Retinal pigment epithelial cell (primary cell): ENCODE results near the gene APCDD1L.
A peak's percentile ranks its signal among the peaks of the same experiment; 100 is the strongest.

ENCODE experiments used
- DNase-seq: peaks from one replicate; pipeline ENCODE4 v3.0.0-alpha.2; 2010; ENCODE audit warnings: low read depth
- H3K4me3 ChIP-seq: 2 replicates; pipeline ENCODE4 v1.5.1; 2011; ENCODE audit warnings: mild to moderate bottlenecking, low read length, control low read depth, moderate library complexity
- TF ChIP-seq, protein P1 (sequence below): conservative IDR thresholded peaks from 2 replicates; pipeline ENCODE4 v1.5.1; 2011; ENCODE audit warnings: low read depth, low read length, control low read depth, inconsistent platforms

Gene APCDD1L

DNA sequence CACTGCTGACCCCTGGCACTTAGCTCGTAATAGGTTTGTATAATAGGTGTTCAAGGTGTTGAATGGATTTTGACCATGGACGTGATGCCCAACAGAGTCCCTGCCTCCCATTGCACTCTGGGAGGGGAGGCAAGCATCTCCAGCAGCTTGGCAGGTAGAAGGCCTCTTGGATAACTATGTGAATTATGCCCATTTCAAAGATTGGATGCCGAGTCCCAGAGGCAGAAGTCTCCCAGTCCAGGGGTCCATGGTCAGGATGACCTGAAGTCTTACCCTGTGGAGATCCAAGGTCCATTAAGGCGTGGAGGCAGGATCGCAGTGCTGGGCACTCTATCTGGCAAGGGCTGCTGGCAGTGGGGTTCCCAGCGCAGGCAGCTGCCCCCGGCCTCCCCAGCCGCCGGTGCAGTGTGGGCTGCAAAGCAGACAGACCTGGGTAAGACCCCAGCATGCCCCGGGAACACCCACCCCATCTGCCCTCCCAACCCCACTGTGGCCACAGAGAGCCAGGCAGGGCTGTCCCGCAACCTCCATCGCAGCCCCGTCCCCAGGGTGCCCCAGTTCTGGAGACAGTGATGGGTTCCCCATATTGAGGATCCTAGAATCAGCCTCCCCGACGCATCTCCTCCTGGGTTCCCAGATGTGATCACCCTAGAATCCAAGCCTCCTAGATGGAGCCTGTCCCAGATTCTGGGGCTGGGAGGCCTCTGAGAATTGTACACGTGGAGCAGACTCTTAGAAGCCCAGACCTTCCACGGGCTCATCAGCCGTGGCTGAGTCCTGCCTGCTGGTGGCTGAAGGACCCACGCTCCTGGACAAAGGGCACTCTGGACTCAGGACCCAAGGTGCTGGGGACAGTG lies 44.6 kb downstream of the APCDD1L start:
- TF ChIP-seq, protein P1, sequence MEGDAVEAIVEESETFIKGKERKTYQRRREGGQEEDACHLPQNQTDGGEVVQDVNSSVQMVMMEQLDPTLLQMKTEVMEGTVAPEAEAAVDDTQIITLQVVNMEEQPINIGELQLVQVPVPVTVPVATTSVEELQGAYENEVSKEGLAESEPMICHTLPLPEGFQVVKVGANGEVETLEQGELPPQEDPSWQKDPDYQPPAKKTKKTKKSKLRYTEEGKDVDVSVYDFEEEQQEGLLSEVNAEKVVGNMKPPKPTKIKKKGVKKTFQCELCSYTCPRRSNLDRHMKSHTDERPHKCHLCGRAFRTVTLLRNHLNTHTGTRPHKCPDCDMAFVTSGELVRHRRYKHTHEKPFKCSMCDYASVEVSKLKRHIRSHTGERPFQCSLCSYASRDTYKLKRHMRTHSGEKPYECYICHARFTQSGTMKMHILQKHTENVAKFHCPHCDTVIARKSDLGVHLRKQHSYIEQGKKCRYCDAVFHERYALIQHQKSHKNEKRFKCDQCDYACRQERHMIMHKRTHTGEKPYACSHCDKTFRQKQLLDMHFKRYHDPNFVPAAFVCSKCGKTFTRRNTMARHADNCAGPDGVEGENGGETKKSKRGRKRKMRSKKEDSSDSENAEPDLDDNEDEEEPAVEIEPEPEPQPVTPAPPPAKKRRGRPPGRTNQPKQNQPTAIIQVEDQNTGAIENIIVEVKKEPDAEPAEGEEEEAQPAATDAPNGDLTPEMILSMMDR = no peak
- no peak for DNase-seq
- H3K4me3 ChIP-seq = no peak overlapping the region

DNA sequence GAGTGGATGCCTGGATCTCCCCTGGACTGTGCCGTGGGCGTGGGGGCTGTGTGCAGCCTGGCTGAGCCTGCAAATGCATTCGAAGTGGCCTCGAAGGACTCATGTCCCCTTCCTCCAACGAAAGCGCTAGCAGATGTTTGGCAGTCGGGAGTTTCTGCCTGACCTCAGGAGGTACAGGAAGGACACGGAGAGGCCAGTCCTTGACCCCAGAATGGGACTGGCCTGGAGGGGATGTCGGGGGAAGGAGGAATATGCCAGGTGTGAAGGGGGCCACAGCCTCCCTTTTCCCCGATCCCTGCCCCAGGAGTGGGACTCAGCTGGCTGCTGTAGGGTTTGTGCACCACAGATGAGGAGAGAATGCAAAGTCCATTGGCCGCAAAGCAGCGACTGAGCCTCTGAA lies 45.6 kb downstream of the APCDD1L start:
- TF ChIP-seq, protein P1 = no peak
- DNase-seq = no peak
- H3K4me3 ChIP-seq = no peak overlapping the region

DNA sequence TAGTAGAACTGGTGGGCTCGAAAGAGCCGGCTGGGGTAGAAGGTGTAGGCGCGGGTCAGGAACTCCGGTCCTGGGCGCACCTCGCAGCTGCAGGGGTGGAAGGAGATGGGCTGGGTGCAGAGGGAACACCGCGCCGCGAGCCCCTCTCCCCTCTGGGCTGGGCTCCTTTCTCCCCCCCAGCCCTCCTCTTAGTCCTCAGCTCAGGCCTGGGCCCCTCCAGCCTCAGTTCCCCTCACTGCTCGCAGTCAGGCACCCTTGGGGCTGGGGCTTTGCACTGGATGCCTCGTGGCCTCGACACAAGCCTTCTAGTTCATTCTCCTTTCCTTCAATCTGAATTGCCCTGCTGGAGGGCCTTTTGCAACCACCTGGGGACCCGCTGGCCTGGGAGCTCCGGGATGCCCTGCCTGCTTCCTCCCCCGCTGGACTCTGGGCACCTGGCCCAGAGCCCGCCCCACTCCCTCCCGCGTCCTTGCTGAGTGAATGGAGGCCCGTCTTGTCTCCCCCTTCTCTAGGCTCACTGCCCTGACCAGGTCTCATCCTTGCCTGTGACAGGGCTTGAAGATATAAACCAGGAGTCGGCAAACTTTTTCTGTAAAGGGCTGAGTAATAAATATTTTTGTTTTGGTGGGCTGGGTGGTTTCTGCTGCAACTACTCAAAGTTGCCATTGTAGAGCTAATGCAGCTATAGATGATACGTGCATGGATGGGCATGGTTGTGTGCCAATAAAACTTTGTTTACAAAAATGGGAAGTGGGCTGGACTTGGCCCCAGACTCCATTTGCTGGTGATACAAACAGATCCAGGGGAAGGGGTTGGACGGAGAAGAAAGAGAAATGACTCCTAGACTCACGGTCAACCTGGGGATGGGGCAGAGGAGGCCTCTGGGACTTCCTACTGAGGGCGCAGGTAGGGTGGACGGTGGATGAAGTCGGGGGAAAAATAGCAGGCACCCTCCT lies 47.3 kb downstream of the APCDD1L start:
- TF ChIP-seq, protein P1 = no peak
- no peak overlapping the region for H3K4me3 ChIP-seq
- no peak for DNase-seq

DNA sequence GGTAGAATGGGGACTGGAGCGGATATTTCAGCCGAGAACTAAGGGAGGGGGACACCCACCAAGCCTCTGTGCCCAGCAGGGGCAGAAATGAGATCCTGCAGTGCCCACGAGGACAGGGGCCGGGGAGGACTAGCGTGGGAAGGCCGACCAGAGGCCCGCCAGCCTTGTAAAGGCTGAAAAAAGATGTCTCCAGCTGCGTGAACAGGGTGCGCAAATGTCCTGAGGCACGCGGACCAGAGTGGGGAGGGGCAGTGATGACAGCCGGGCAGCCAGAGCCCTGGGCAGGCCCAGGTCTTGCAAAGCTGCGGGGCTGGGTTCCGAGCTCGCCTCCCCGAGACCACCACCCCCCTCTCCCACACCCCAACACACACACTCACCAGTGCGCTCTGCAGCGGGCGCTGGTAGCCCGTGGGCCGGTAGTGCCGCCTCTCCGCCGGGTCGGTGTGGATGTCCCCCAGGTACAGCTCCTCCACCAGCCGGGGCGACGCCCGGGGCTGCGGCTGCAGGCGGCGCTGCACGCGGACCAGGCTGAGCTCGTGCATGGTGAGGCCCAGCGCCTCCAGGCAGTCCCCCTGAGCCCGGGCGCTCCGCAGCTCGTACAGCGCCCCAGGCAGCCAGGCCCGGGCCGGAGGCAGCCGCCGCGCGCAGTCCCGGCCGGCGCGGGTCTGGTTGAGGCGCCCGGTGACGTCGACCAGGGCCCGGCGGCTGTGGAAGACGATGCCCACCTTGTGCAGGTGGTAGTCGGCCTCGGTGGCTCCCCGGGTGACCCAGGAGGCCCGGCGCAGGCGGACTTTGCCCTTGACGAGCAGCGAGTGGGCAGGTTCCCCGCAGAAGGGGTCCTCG lies 48.2 kb downstream of the APCDD1L start:
- DNase-seq = no peak
- H3K4me3 ChIP-seq = no peak overlapping the region
- TF ChIP-seq, protein P1 = no peak

DNA sequence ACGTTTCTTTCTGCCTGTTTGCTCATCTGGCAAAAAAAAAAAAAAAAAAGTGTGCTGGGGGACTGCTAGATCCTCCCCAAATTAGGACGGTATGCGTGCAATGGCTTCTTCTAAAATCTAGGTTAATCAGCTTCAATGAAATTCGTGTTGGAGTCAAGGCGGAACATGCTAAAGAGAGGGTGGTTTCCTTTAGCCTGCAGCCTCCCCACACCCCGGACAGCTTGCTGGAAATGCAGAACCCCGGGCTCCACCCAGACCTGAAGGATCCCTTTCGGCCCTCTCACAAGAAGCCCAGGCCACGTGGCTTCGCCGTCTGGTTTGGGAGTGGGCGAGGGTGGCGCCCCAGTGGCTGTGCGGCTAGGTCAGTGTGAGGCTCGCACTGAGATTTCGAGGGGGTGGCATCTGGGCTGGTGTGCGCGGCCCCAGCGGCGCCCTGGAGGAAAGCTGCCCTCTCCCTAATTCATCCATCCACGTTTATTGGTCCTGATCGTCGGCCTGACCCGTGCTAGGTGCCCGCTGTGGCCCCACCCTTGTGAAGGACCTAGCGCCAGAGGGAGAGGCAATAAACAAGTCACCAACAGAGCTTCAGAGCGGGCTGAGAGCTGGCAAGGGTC lies 49.0 kb downstream of the APCDD1L start:
- no peak for DNase-seq
- TF ChIP-seq, protein P1 = no peak
- H3K4me3 ChIP-seq = no peak overlapping the region

DNA sequence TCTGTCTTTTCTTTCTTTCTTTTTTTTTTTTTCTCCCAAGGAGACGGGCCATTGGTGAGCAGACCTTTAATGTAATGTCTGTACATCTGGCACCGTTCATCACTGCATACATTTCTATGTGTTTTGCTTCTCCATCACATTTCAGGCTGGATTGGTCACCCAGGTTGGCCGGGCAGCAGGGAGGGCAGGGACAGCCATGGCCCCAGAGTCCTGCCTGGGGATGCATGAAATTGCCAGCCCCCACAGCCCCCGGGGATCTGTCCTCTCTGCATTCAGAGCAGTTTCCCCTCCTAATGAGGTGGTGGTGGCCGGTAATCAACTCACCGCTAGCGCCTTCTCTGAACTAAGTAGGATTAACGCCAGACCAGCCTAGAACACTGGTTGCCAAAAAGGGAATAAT lies 50.4 kb downstream of the APCDD1L start:
- TF ChIP-seq, protein P1 = no peak
- H3K4me3 ChIP-seq = no peak overlapping the region
- DNase-seq = peak; percentile 12
